Fibroblast of peridontal ligament (primary cell): ENCODE data around the gene NFIA.
A peak's percentile ranks its signal among the peaks of the same experiment; 100 is the strongest.

Experiments used
- DNase-seq: peaks from one replicate; pipeline ENCODE4 v3.0.0-alpha.2; 2010; ENCODE audit errors: extremely low read depth

The NFIA gene

GRCh38 chr1:61247051-61247825, 164.9 kb downstream of the NFIA start:
- no peak for DNase-seq

- no peak for DNase-seq
Observed at GRCh38 chr1:61247881-61248752, 165.8 kb downstream of the NFIA start.

GRCh38 chr1:61250933-61251332, 168.6 kb downstream of the NFIA start:
- no peak for DNase-seq

- peak; percentile 71 for DNase-seq
Observed at GRCh38 chr1:61253059-61253735, 170.8 kb downstream of the NFIA start.

- no peak for DNase-seq
Observed at GRCh38 chr1:61253912-61254633, 171.7 kb downstream of the NFIA start.

GRCh38 chr1:61254634-61255357, 172.4 kb downstream of the NFIA start:
- DNase-seq = peak; percentile 70

- peak; percentile 40 for DNase-seq
Observed at GRCh38 chr1:61255358-61255703, 173.0 kb downstream of the NFIA start.

- no peak for DNase-seq
Observed at GRCh38 chr1:61259379-61260148, 177.2 kb downstream of the NFIA start.

GRCh38 chr1:61260171-61260570, 177.8 kb downstream of the NFIA start:
- DNase-seq = no peak

GRCh38 chr1:61261595-61261994, 179.2 kb downstream of the NFIA start:
- DNase-seq = no peak

- DNase-seq = no peak
Observed at GRCh38 chr1:61263905-61264824, 181.8 kb downstream of the NFIA start.

- no peak for DNase-seq
Observed at GRCh38 chr1:61264825-61265242, 182.5 kb downstream of the NFIA start.

GRCh38 chr1:61265665-61266064, 183.3 kb downstream of the NFIA start:
- DNase-seq = no peak

GRCh38 chr1:61266738-61267137, 184.4 kb downstream of the NFIA start:
- DNase-seq = no peak

- no peak for DNase-seq
Observed at GRCh38 chr1:61268546-61269240, 186.3 kb downstream of the NFIA start.

GRCh38 chr1:61269602-61270001, 187.2 kb downstream of the NFIA start:
- DNase-seq = no peak

- no peak for DNase-seq
Observed at GRCh38 chr1:61270107-61270506, 187.7 kb downstream of the NFIA start.

GRCh38 chr1:61270761-61271411, 188.5 kb downstream of the NFIA start:
- DNase-seq = no peak
